OCI-LY1 (cell line): ENCODE results near the gene STARD5.

ENCODE experiments used
- EZH2 ChIP-seq: fragments of 200-600 bp; sonication (generic), shearing (Covaris generic); IDR thresholded peaks from 2 replicates; pipeline ENCODE4 v1.8.0; 2017; ENCODE audit warnings: borderline replicate concordance, mixed run types, mild to moderate bottlenecking, antibody characterized with exemption, low read length, moderate library complexity, mixed read lengths
- TF ChIP-seq, protein P1 (sequence below): fragments of 200-600 bp; sonication (generic), shearing (Covaris generic); IDR thresholded peaks from 2 replicates; pipeline ENCODE4 v1.5.1; 2017; ENCODE audit warnings: mild to moderate bottlenecking, antibody characterized with exemption, low read length, moderate library complexity, mixed read lengths

DNA sequence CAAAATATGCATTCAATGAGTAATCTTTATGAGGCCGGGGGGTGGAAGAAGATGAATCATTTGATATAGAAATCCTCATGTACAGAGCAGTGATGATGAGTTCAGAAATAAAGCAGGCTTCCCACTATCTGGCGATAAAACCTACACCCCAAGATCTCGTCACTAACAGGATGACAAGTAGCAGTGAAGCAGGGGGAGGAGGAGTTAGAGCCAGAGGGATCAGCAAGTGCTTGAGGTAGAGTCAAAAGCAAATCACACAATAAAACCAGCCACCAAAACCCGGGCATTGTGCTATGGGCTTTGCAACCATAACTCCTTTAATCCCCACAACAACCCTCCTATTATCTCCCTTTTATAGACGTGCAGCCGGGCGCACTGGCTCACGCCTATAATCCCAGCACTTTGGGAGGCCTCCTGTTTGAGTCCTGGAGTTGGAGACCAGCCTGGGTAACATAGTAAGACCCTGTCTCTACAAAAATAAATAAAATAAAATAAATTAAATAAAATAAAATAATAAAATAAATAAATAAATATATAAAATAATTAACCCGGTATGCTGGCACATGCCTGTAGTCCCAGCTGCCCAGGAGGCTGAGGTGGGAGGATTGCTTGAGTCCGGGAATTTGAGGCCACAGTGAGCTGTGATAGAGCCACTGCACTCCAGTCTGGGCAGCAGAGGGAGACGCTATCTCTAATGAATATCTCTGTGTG lies 53.0 kb downstream of the STARD5 start:
- TF ChIP-seq, protein P1, sequence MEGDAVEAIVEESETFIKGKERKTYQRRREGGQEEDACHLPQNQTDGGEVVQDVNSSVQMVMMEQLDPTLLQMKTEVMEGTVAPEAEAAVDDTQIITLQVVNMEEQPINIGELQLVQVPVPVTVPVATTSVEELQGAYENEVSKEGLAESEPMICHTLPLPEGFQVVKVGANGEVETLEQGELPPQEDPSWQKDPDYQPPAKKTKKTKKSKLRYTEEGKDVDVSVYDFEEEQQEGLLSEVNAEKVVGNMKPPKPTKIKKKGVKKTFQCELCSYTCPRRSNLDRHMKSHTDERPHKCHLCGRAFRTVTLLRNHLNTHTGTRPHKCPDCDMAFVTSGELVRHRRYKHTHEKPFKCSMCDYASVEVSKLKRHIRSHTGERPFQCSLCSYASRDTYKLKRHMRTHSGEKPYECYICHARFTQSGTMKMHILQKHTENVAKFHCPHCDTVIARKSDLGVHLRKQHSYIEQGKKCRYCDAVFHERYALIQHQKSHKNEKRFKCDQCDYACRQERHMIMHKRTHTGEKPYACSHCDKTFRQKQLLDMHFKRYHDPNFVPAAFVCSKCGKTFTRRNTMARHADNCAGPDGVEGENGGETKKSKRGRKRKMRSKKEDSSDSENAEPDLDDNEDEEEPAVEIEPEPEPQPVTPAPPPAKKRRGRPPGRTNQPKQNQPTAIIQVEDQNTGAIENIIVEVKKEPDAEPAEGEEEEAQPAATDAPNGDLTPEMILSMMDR = no peak
- no peak for TF ChIP-seq EZH2
